NB4 (cell line): ENCODE data around the gene INVS.
"Not testable (repeated sequence)": the region's sequence is repeated elsewhere in the genome, so short reads cannot be mapped to it uniquely, and the experiment has no call there.

ENCODE experiments used
- POLR2A ChIP-seq: IDR thresholded peaks from 2 replicates; pipeline ENCODE4 v1.6.1; 2011; ENCODE audit warnings: mild to moderate bottlenecking; ENCODE audit not compliant: insufficient read length; ENCODE audit errors: extremely low read depth
- TF ChIP-seq, protein P1 (sequence below): IDR thresholded peaks from one replicate; pipeline ENCODE4 v1.5.1; 2012; ENCODE audit warnings: low read depth, low read length

DNA sequence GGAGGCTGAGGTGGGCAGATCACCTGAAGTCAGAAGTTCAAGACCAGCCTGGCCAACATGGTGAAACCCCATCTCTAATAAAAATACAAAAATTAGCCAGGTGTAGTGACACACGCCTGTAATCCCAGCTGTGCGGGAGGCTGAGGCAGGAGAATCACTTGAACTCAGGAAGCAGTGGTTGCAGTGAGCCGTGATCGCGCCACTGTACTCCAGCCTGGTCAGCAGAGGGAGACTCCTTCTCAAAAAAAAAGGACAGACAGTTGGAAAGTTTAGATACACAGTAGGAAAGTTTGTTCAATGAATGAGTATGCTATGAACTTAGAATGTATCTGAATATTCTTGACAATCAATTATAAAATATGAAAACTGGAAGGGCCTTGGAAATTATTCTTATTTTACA, 37.8 kb downstream of the INVS start:
- TF ChIP-seq, protein P1, sequence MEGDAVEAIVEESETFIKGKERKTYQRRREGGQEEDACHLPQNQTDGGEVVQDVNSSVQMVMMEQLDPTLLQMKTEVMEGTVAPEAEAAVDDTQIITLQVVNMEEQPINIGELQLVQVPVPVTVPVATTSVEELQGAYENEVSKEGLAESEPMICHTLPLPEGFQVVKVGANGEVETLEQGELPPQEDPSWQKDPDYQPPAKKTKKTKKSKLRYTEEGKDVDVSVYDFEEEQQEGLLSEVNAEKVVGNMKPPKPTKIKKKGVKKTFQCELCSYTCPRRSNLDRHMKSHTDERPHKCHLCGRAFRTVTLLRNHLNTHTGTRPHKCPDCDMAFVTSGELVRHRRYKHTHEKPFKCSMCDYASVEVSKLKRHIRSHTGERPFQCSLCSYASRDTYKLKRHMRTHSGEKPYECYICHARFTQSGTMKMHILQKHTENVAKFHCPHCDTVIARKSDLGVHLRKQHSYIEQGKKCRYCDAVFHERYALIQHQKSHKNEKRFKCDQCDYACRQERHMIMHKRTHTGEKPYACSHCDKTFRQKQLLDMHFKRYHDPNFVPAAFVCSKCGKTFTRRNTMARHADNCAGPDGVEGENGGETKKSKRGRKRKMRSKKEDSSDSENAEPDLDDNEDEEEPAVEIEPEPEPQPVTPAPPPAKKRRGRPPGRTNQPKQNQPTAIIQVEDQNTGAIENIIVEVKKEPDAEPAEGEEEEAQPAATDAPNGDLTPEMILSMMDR: not testable (repeated sequence)
- not testable (repeated sequence) for TF ChIP-seq POLR2A
